GM12891 (cell line): ENCODE data around the gene GRAP2. TPM values are rescaled to one million over a fixed set of nuclear protein-coding genes. Genes with fewer than 3 reads are reported as not detected.
"Not testable (repeated sequence)": the region's sequence is repeated elsewhere in the genome, so short reads cannot be mapped to it uniquely, and the experiment has no call there.

Experiments used
- DNase-seq: peaks from one replicate; pipeline ENCODE4 v3.0.0; 2011; ENCODE audit warnings: low spot score; ENCODE audit not compliant: insufficient read length
- FAIRE-seq: peaks from 2 replicates; lab custom pipeline; 2011; peaks lifted over from hg19 to GRCh38; lab: Jason Lieb, UNC
- PAX5 ChIP-seq: IDR thresholded peaks from 2 replicates; pipeline ENCODE4 v1.6.1; 2011; ENCODE audit warnings: low read length, moderate library complexity, mild to moderate bottlenecking; ENCODE audit not compliant: insufficient read depth, severe bottlenecking
- POLR2A ChIP-seq: IDR thresholded peaks from 2 replicates; pipeline ENCODE4 v1.6.1; 2011; ENCODE audit warnings: low read depth, low read length, control low read depth
- POLR2AphosphoS5 ChIP-seq: IDR thresholded peaks from 2 replicates; pipeline ENCODE4 v1.6.1; 2011; ENCODE audit warnings: low read depth, low read length, control low read depth
- POU2F2 ChIP-seq: IDR thresholded peaks from 2 replicates; pipeline ENCODE4 v1.6.1; 2011; ENCODE audit warnings: low read depth, mild to moderate bottlenecking, control low read depth, low read length, moderate library complexity
- SPI1 ChIP-seq: IDR thresholded peaks from 2 replicates; pipeline ENCODE4 v1.6.1; 2011; ENCODE audit warnings: low read depth, low read length, control low read depth
- TAF1 ChIP-seq: IDR thresholded peaks from 2 replicates; pipeline ENCODE4 v1.6.1; 2011; ENCODE audit warnings: low read depth, low read length, control low read depth
- polyA plus RNA-seq: library from polyadenylated mRNA; unstranded; fragments of >200 nt; gene quantifications from one replicate; pipeline ENCODE4 v1.2.1, GENCODE V29; 2012; ENCODE audit warnings: low read depth, missing spikeins, inconsistent platforms; ENCODE audit not compliant: missing spikeins

The GRAP2 gene
- 1.6 TPM for polyA plus RNA-seq

GRCh38 chr22:39900306-39901227 lies at the start of gene GRAP2:
TSS of gene GRAP2 (plus strand) at chr22:39901084. CDS start at chr22:39947107, 46,023 bp downstream.
- no peak for TF ChIP-seq POLR2A
- no peak for TF ChIP-seq POU2F2
- no peak for TF ChIP-seq SPI1
- no peak for TF ChIP-seq TAF1
- no peak for TF ChIP-seq PAX5
- no peak for TF ChIP-seq POLR2AphosphoS5
- peak; percentile 10 for DNase-seq
- peak; percentile 96 for FAIRE-seq

GRCh38 chr22:39851606-39852315 lies 49.1 kb upstream of the GRAP2 start:
- no peak for FAIRE-seq
- TF ChIP-seq SPI1: no peak
- no peak for TF ChIP-seq POU2F2
- TF ChIP-seq TAF1: no peak
- no peak for TF ChIP-seq POLR2A
- no peak for TF ChIP-seq PAX5
- TF ChIP-seq POLR2AphosphoS5: no peak
- no peak for DNase-seq

- FAIRE-seq (peak; percentile 9), DNase-seq (no peak)
- TF ChIP-seq SPI1 (no peak), POU2F2 (no peak), PAX5 (peak; percentile 38), POLR2AphosphoS5 (no peak), TAF1 (no peak), POLR2A (no peak)
These were observed 48.1 kb upstream of the GRAP2 start for GRCh38 chr22:39852799-39853198.

- FAIRE-seq: no peak
- TF ChIP-seq POLR2AphosphoS5 (no peak), POLR2A (no peak), SPI1 (no peak), POU2F2 (no peak), TAF1 (no peak), PAX5 (no peak)
- DNase-seq: no peak
These were observed 44.3 kb upstream of the GRAP2 start for GRCh38 chr22:39856588-39856987.

- no peak for DNase-seq
- peak; percentile 90 for FAIRE-seq
- TF ChIP-seq PAX5 (no peak), SPI1 (peak; percentile 86)
These were observed 40.8 kb upstream of the GRAP2 start for GRCh38 chr22:39859903-39860588.

GRCh38 chr22:39868741-39869140 lies 32.1 kb upstream of the GRAP2 start:
- FAIRE-seq (peak; percentile 72), DNase-seq (no peak)
- TF ChIP-seq POLR2A (no peak), POLR2AphosphoS5 (no peak), TAF1 (no peak), POU2F2 (no peak), PAX5 (no peak), SPI1 (no peak)

GRCh38 chr22:39869797-39870196 lies 31.1 kb upstream of the GRAP2 start:
- not testable (repeated sequence) for FAIRE-seq, DNase-seq

- FAIRE-seq: no peak
- no peak for DNase-seq
- TF ChIP-seq POLR2A: no peak
These were observed 29.7 kb upstream of the GRAP2 start for GRCh38 chr22:39871008-39871798.

- DNase-seq (no peak), FAIRE-seq (no peak)
- no peak for TF ChIP-seq POLR2A
These were observed 28.3 kb upstream of the GRAP2 start for GRCh38 chr22:39872548-39872947.
